Measurements from ENCODE around the gene MACROD1.
A peak's percentile ranks its signal among the peaks of the same experiment; 100 is the strongest.

Gene MACROD1

GRCh38 chr11:64069401-64070313, 96.3 kb downstream of the MACROD1 start:
- no peak for DNase-seq

GRCh38 chr11:64068705-64069400, 97.1 kb downstream of the MACROD1 start:
- no peak for DNase-seq

- no peak for DNase-seq
Observed at GRCh38 chr11:64067230-64067993, 98.5 kb downstream of the MACROD1 start.

- DNase-seq: no peak
Observed at GRCh38 chr11:64065712-64066111, 100.2 kb downstream of the MACROD1 start.

GRCh38 chr11:64065141-64065465, 100.8 kb downstream of the MACROD1 start:
- DNase-seq: no peak

- no peak for DNase-seq
Observed at GRCh38 chr11:64064374-64065140, 101.4 kb downstream of the MACROD1 start.

- no peak for DNase-seq
Observed at GRCh38 chr11:64063777-64064176, 102.1 kb downstream of the MACROD1 start.

GRCh38 chr11:64062185-64063039, 103.5 kb downstream of the MACROD1 start:
- no peak for DNase-seq

- DNase-seq: peak in 4 of 6 experiments; percentile 16 to 30 (median 22)
Observed at GRCh38 chr11:64060861-64061444, 105.0 kb downstream of the MACROD1 start.

GRCh38 chr11:64060263-64060860, 105.6 kb downstream of the MACROD1 start:
- no peak for DNase-seq

- DNase-seq: no peak
Observed at GRCh38 chr11:64059339-64060140, 106.4 kb downstream of the MACROD1 start.

- DNase-seq: no peak
Observed at GRCh38 chr11:64058494-64058893, 107.4 kb downstream of the MACROD1 start.

GRCh38 chr11:64057890-64058289, 108.0 kb downstream of the MACROD1 start:
- DNase-seq: no peak

- DNase-seq: no peak
Observed at GRCh38 chr11:64056861-64057260, 109.1 kb downstream of the MACROD1 start.

GRCh38 chr11:64056213-64056785, 109.6 kb downstream of the MACROD1 start:
- DNase-seq: no peak

GRCh38 chr11:64055077-64055476, 110.8 kb downstream of the MACROD1 start:
- DNase-seq: no peak

GRCh38 chr11:64053699-64054098, 112.2 kb downstream of the MACROD1 start:
- DNase-seq: no peak

GRCh38 chr11:64052938-64053622, 112.8 kb downstream of the MACROD1 start:
- DNase-seq: no peak

GRCh38 chr11:64052436-64052835, 113.5 kb downstream of the MACROD1 start:
- DNase-seq: no peak

All from stimulated activated naive CD4-positive, alpha-beta T cell (primary cell).